CD4-positive, CD25-positive, alpha-beta regulatory T cell (primary cell): ENCODE data around the gene ABHD5. TPM values are rescaled to one million over a fixed set of nuclear protein-coding genes. Genes with fewer than 3 reads are reported as not detected.
A peak's percentile ranks its signal among the peaks of the same experiment; 100 is the strongest.

ENCODE experiments used
- ATAC-seq, 2 donors: fragments of 150-1000 bp; cut with Tn5 transposase; one replicate each; pipeline ENCODE4 v1.10.0; 2021; ENCODE audit warnings: low read depth in 2 of 2, moderate number of reproducible peaks in 2 of 2, moderate library complexity in 1 of 2
- DNase-seq, 3 donors: peaks; one replicate each; pipeline versions ENCODE4 v3.0.0 to v3.0.0-alpha.2; 2012 to 2022; ENCODE audit warnings: mixed read lengths in 1 of 3
- H3K27ac ChIP-seq: one replicate; pipeline ENCODE4 v1.7.0; 2013; ENCODE audit warnings: mild to moderate bottlenecking, low read length; ENCODE audit not compliant: insufficient read depth, poor library complexity, severe bottlenecking
- H3K27me3 ChIP-seq: one replicate; pipeline ENCODE4 v1.7.0; 2013; ENCODE audit warnings: low read length; ENCODE audit not compliant: control insufficient read depth, insufficient read depth
- H3K36me3 ChIP-seq: one replicate; pipeline ENCODE4 v1.7.0; 2013; ENCODE audit warnings: mild to moderate bottlenecking, low read length, moderate library complexity; ENCODE audit not compliant: control insufficient read depth, insufficient read depth
- H3K4me1 ChIP-seq: 2 replicates; pipeline ENCODE4 v1.7.0; 2013; ENCODE audit warnings: mild to moderate bottlenecking, low read length; ENCODE audit not compliant: insufficient read depth, control insufficient read depth, poor library complexity, severe bottlenecking
- H3K4me3 ChIP-seq: one replicate; pipeline ENCODE4 v1.7.0; 2013; ENCODE audit warnings: low read depth, mild to moderate bottlenecking, low read length, moderate library complexity
- H3K9me3 ChIP-seq, 2 experiments: 1 replicate in 1 of 2; 2 replicates in 1 of 2; pipeline ENCODE4 v1.7.0; 2013; ENCODE audit warnings: low read length in 2 of 2, mild to moderate bottlenecking in 1 of 2, moderate library complexity in 1 of 2; ENCODE audit not compliant: control insufficient read depth in 2 of 2
- H3K27ac Mint-ChIP-seq, 3 donors: one replicate each; pipeline ENCODE4 v1.8.0; 2020 to 2022; ENCODE audit warnings: mild to moderate bottlenecking in 3 of 3, mixed read lengths in 3 of 3, moderate library complexity in 2 of 3
- H3K27me3 Mint-ChIP-seq: one replicate; pipeline ENCODE4 v1.8.0; 2022; ENCODE audit warnings: mild to moderate bottlenecking, mixed read lengths
- H3K36me3 Mint-ChIP-seq: one replicate; pipeline ENCODE4 v1.8.0; 2020; ENCODE audit warnings: mixed read lengths
- H3K4me1 Mint-ChIP-seq, 4 donors: one replicate each; pipeline ENCODE4 v1.8.0; 2020 to 2022; ENCODE audit warnings: mixed read lengths in 4 of 4, mild to moderate bottlenecking in 1 of 4
- H3K4me3 Mint-ChIP-seq, 4 donors: one replicate each; pipeline ENCODE4 v1.8.0; 2020 to 2022; ENCODE audit warnings: mild to moderate bottlenecking in 4 of 4, mixed read lengths in 4 of 4, moderate library complexity in 3 of 4
- H3K9me3 Mint-ChIP-seq, 7 donors: one replicate each; pipeline ENCODE4 v1.8.0; 2020 to 2022; ENCODE audit warnings: mixed read lengths in 7 of 7, mild to moderate bottlenecking in 3 of 7, moderate library complexity in 2 of 7
- polyA plus RNA-seq, 4 donors: library from polyadenylated mRNA; unstranded; fragments of 300-500 nt; fragmentation: Illumina TruSeq; gene quantifications; one replicate each; pipeline ENCODE4 v1.2.3, GENCODE V29; 2021
- total RNA-seq: library from RNA; stranded (reverse); gene quantifications from one replicate; pipeline ENCODE4 v1.2.3, GENCODE V29; 2022

ABHD5 gene
- total RNA-seq (16.5 TPM), polyA plus RNA-seq (10 to 100 TPM; 10.2 to 22.8 (median 13.6) TPM)

- H3K4me1 Mint-ChIP-seq, result peaks cover 12 to 51% (median 34%) of the 10 kb centered on the region in 4 donors
- H3K27me3 Mint-ChIP-seq, result peaks cover 6% of the 10 kb centered on the region
- no peaks in the 10 kb centered on the region for H3K36me3 ChIP-seq
- no peaks in the 10 kb centered on the region for H3K9me3 ChIP-seq
- no peaks in the 10 kb centered on the region for H3K27me3 ChIP-seq
- H3K9me3 Mint-ChIP-seq, result peaks cover 0 to 3% (median 0%) of the 10 kb centered on the region in 7 donors
- DNase-seq, result peak; percentile 93 to 97 (median 95)
- peak within 1 kb of the TSS; percentile 82 for H3K27ac ChIP-seq
- peak; percentile 90 to 92 for ATAC-seq
- peak within 1 kb of the TSS; percentile 93 for H3K4me3 ChIP-seq
- H3K4me1 ChIP-seq, result peaks cover 29% of the 10 kb centered on the region
- peak within 1 kb of the TSS; percentile 92 to 97 (median 96) for H3K4me3 Mint-ChIP-seq
- H3K27ac Mint-ChIP-seq, result peak within 1 kb of the TSS; percentile 95 to 97 (median 95)
- no peaks in the 10 kb centered on the region for H3K36me3 Mint-ChIP-seq
Observed at GRCh38 chr3:43690400-43691119, at the start of gene ABHD5. Gene ABHD5, plus strand, starts transcription at chr3:43690938. Its CDS starts 55 bp downstream, at chr3:43690993.

GRCh38 chr3:43641306-43642114 lies 49.2 kb upstream of the ABHD5 start:
- Mint-ChIP-seq H3K4me1 (peaks cover 0 to 4% (median 0%) of the 10 kb centered on the region in 4 donors), H3K9me3 (peaks cover 0 to 2% (median 0%) of the 10 kb centered on the region in 7 donors), H3K4me3 (no peak overlapping the region), H3K27me3 (peaks cover 35% of the 10 kb centered on the region), H3K36me3 (no peaks in the 10 kb centered on the region), H3K27ac (no peak overlapping the region)
- Histone ChIP-seq H3K27me3 (peaks cover 7% of the 10 kb centered on the region), H3K4me1 (no peaks in the 10 kb centered on the region), H3K27ac (no peak overlapping the region), H3K4me3 (no peak overlapping the region), H3K9me3 (no peaks in the 10 kb centered on the region), H3K36me3 (no peaks in the 10 kb centered on the region)
- ATAC-seq (no peak), DNase-seq (no peak)

DNA sequence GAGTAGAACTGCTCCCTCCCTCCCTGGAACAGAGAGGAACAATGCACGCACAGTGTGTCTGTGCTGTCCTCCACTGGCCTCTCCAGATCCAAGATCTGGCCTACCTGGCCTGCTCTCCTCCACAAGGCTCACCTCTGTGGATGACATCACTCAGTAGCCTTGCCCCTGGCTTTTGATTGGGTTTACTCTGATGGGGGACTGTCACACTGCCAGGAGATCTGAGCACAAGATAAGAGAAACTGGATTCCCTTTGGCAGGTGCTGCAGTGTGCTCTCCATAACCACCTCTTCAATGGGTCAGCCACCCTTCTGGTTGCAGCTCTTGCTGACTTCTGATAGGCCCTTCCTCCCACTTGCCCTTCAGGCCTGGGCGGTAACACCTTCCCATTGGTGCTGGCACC lies 46.3 kb upstream of the ABHD5 start:
- H3K9me3 Mint-ChIP-seq, result peaks cover 0 to 3% (median 0%) of the 10 kb centered on the region in 7 donors
- H3K4me1 Mint-ChIP-seq, result peaks cover 0 to 5% (median 0%) of the 10 kb centered on the region in 4 donors
- Histone ChIP-seq H3K36me3 (no peaks in the 10 kb centered on the region), H3K27me3 (peaks cover 7% of the 10 kb centered on the region), H3K4me1 (no peaks in the 10 kb centered on the region), H3K4me3 (no peak overlapping the region), H3K27ac (no peak overlapping the region), H3K9me3 (no peaks in the 10 kb centered on the region)
- H3K36me3 Mint-ChIP-seq, result no peaks in the 10 kb centered on the region
- H3K27ac Mint-ChIP-seq, result no peak overlapping the region
- H3K27me3 Mint-ChIP-seq, result peaks cover 23% of the 10 kb centered on the region
- no peak overlapping the region for H3K4me3 Mint-ChIP-seq
- ATAC-seq, result no peak
- no peak for DNase-seq

GRCh38 chr3:43647331-43648166 lies 43.2 kb upstream of the ABHD5 start:
- Mint-ChIP-seq H3K36me3 (no peaks in the 10 kb centered on the region), H3K9me3 (peaks cover 0 to 3% (median 0%) of the 10 kb centered on the region in 7 donors), H3K4me3 (no peak overlapping the region), H3K4me1 (peaks cover 0 to 5% (median 0%) of the 10 kb centered on the region in 4 donors), H3K27me3 (peaks cover 27% of the 10 kb centered on the region), H3K27ac (no peak overlapping the region)
- Histone ChIP-seq H3K27me3 (no peaks in the 10 kb centered on the region), H3K4me1 (no peaks in the 10 kb centered on the region), H3K4me3 (no peak overlapping the region), H3K36me3 (no peaks in the 10 kb centered on the region), H3K27ac (no peak overlapping the region), H3K9me3 (no peaks in the 10 kb centered on the region)
- ATAC-seq (no peak), DNase-seq (no peak)

DNA sequence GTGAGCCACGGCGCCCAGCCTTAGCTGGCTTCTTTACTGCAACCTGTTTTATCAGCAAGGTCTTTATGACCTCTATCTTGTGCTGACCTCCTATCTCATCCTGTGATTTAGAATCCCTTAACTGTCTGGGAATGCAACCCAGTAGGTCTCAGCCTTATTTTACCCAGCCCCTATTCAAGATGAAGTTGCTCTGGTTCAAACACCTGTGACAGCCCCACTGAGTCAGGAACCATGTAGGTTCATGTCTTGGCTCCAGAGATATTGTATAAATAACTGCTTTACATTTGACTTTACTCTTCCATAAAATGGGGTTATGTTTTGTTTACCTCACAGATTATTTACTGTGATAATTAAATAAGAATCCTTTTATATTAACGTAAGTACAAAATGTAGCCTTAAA lies 41.8 kb upstream of the ABHD5 start:
- Histone ChIP-seq H3K27me3 (no peaks in the 10 kb centered on the region), H3K9me3 (no peaks in the 10 kb centered on the region), H3K4me3 (no peak overlapping the region), H3K27ac (no peak overlapping the region), H3K36me3 (no peaks in the 10 kb centered on the region), H3K4me1 (no peaks in the 10 kb centered on the region)
- no peak for ATAC-seq
- peaks cover 0 to 3% (median 0%) of the 10 kb centered on the region in 7 donors for H3K9me3 Mint-ChIP-seq
- no peak overlapping the region for H3K4me3 Mint-ChIP-seq
- peaks cover 32% of the 10 kb centered on the region for H3K27me3 Mint-ChIP-seq
- no peaks in the 10 kb centered on the region for H3K36me3 Mint-ChIP-seq
- peaks cover 0 to 5% (median 0%) of the 10 kb centered on the region in 4 donors for H3K4me1 Mint-ChIP-seq
- no peak for DNase-seq
- no peak overlapping the region for H3K27ac Mint-ChIP-seq

DNA sequence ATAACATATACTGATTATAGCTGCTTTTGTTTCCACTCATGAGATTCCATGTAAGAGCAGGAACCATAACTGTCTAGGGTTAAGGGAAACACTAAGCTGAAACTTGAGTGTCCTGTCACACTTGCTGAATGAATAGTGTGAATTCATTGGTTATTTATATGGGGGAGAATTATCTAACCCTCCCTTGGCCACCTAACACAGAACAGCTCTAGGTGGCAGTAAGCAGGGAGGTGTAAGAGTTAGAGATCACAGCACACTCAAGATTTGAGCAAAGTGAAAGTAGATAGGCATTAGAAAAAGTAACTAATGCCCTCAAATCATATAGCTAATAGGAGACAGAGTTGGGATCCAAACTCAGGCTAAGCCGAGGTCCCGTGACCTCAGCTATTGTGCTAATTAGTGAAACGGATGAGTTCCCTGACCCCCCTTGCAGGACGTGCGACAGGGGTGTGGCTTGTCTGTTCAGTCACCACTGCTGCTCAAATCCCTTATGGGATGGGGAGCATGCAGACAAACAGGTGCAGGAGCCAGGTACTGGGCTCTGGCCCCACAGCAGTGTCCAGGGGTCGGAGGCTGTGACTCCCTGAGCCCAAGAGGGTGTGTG lies 41.3 kb upstream of the ABHD5 start:
- H3K4me3 Mint-ChIP-seq, result no peak overlapping the region
- DNase-seq (peak in 1 of 3 donors; percentile 7), ATAC-seq (no peak)
- peaks cover 0 to 5% (median 0%) of the 10 kb centered on the region in 4 donors for H3K4me1 Mint-ChIP-seq
- no peaks in the 10 kb centered on the region for H3K36me3 ChIP-seq
- H3K27me3 ChIP-seq, result no peaks in the 10 kb centered on the region
- peaks cover 32% of the 10 kb centered on the region for H3K27me3 Mint-ChIP-seq
- H3K27ac Mint-ChIP-seq, result no peak overlapping the region
- H3K36me3 Mint-ChIP-seq, result no peaks in the 10 kb centered on the region
- H3K9me3 Mint-ChIP-seq, result peaks cover 0 to 3% (median 0%) of the 10 kb centered on the region in 7 donors
- no peaks in the 10 kb centered on the region for H3K4me1 ChIP-seq
- no peak overlapping the region for H3K27ac ChIP-seq
- no peaks in the 10 kb centered on the region for H3K9me3 ChIP-seq
- no peak overlapping the region for H3K4me3 ChIP-seq

DNA sequence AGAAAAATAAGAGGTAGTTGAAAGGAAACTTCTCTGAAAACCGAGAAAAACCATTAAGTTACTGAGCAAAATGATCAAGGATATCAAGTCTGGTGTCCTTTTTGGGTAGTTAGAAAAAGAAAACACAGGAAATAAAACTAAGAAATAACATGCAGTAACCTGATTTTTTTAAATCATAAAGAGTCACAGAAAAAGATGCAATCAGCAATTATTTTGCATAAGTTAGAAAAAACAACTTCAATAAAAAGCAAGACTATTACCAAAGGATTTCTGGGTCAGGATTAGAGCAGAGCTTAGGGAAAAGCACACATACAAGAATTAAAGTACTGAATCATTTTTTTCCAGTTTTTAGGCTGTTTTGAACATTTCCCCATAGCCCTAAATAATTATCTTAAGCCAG lies 40.4 kb upstream of the ABHD5 start:
- H3K27me3 Mint-ChIP-seq, result peaks cover 28% of the 10 kb centered on the region
- Histone ChIP-seq H3K27ac (no peak overlapping the region), H3K36me3 (no peaks in the 10 kb centered on the region), H3K4me3 (no peak overlapping the region), H3K9me3 (no peaks in the 10 kb centered on the region), H3K27me3 (no peaks in the 10 kb centered on the region), H3K4me1 (no peaks in the 10 kb centered on the region)
- H3K4me3 Mint-ChIP-seq, result no peak overlapping the region
- peaks cover 0 to 5% (median 0%) of the 10 kb centered on the region in 4 donors for H3K4me1 Mint-ChIP-seq
- ATAC-seq, result no peak
- no peak overlapping the region for H3K27ac Mint-ChIP-seq
- H3K36me3 Mint-ChIP-seq, result no peaks in the 10 kb centered on the region
- peaks cover 0 to 3% (median 0%) of the 10 kb centered on the region in 7 donors for H3K9me3 Mint-ChIP-seq
- no peak for DNase-seq
